Astrocyte (in vitro differentiated cells and primary cell): Measurements from ENCODE around the gene SCRN3. TPM values are rescaled to one million over a fixed set of nuclear protein-coding genes. Genes with fewer than 3 reads are reported as not detected.
"Not testable (repeated sequence)": the region's sequence is repeated elsewhere in the genome, so short reads cannot be mapped to it uniquely, and the experiment has no call there.

ENCODE experiments used
- DNase-seq: peaks from one replicate; pipeline ENCODE4 v3.0.0-alpha.2; 2010; ENCODE audit warnings: low read depth
- FAIRE-seq: peaks from 2 replicates; lab custom pipeline; 2011; peaks lifted over from hg19 to GRCh38; lab: Jason Lieb, UNC
- H2AFZ ChIP-seq: 2 replicates; pipeline ENCODE4 v1.6.0; 2012; ENCODE audit warnings: low read depth, low read length, inconsistent platforms
- H3K27ac ChIP-seq: 2 replicates; pipeline ENCODE4 v1.5.1; 2011; ENCODE audit warnings: low read depth, low read length, inconsistent platforms
- H3K27me3 ChIP-seq: 2 replicates; pipeline ENCODE4 v1.6.0; 2011; ENCODE audit warnings: low read length, inconsistent platforms; ENCODE audit not compliant: insufficient read depth
- H3K36me3 ChIP-seq: 2 replicates; pipeline ENCODE4 v1.5.1; 2011; ENCODE audit warnings: low read length, inconsistent platforms; ENCODE audit not compliant: insufficient read depth
- H3K4me1 ChIP-seq: 2 replicates; pipeline ENCODE4 v1.5.1; 2011; ENCODE audit warnings: low read length, inconsistent platforms; ENCODE audit not compliant: insufficient read depth
- H3K4me2 ChIP-seq: 2 replicates; pipeline ENCODE4 v1.6.0; 2012; ENCODE audit warnings: low read length, inconsistent platforms
- H3K4me3 ChIP-seq: 2 replicates; pipeline ENCODE4 v1.5.1; 2011; ENCODE audit warnings: low read depth, mild to moderate bottlenecking, low read length, inconsistent platforms; ENCODE audit not compliant: insufficient read depth
- H3K79me2 ChIP-seq: 2 replicates; pipeline ENCODE4 v1.6.0; 2012; ENCODE audit warnings: mild to moderate bottlenecking, low read length, inconsistent platforms; ENCODE audit not compliant: insufficient read depth
- H3K9ac ChIP-seq: 2 replicates; pipeline ENCODE4 v1.6.0; 2012; ENCODE audit warnings: mild to moderate bottlenecking, low read length, inconsistent platforms
- H3K9me3 ChIP-seq: 2 replicates; pipeline ENCODE4 v1.5.1; 2012; ENCODE audit warnings: low read depth, mild to moderate bottlenecking, low read length, inconsistent platforms; ENCODE audit not compliant: insufficient read depth
- H4K20me1 ChIP-seq: 2 replicates; pipeline ENCODE4 v1.6.0; 2012; ENCODE audit warnings: low read length, inconsistent platforms; ENCODE audit not compliant: insufficient read depth
- H3K27ac Mint-ChIP-seq: one replicate; pipeline ENCODE4 v1.8.0; 2021; ENCODE audit warnings: mild to moderate bottlenecking, mixed read lengths; ENCODE audit not compliant: unreplicated experiment
- H3K27me3 Mint-ChIP-seq: one replicate; pipeline ENCODE4 v1.8.0; 2021; ENCODE audit warnings: low read depth, mixed read lengths; ENCODE audit not compliant: unreplicated experiment
- H3K36me3 Mint-ChIP-seq: one replicate; pipeline ENCODE4 v1.8.0; 2021; ENCODE audit warnings: low read depth, mixed read lengths; ENCODE audit not compliant: unreplicated experiment
- H3K4me1 Mint-ChIP-seq: one replicate; pipeline ENCODE4 v1.8.0; 2021; ENCODE audit warnings: low read depth, mixed read lengths; ENCODE audit not compliant: unreplicated experiment
- H3K4me3 Mint-ChIP-seq: one replicate; pipeline ENCODE4 v1.8.0; 2021; ENCODE audit warnings: mild to moderate bottlenecking, moderate library complexity, mixed read lengths; ENCODE audit not compliant: unreplicated experiment
- H3K9me3 Mint-ChIP-seq: one replicate; pipeline ENCODE4 v1.8.0; 2021; ENCODE audit warnings: mild to moderate bottlenecking, mixed read lengths; ENCODE audit not compliant: unreplicated experiment
- CTCF ChIP-seq: IDR thresholded peaks from 2 replicates; pipeline ENCODE4 v1.5.1; 2011; ENCODE audit warnings: low read depth, mild to moderate bottlenecking, inconsistent platforms, low read length, moderate library complexity; ENCODE audit not compliant: insufficient read depth
- EZH2 ChIP-seq: IDR thresholded peaks from 2 replicates; pipeline ENCODE4 v1.6.1; 2012; ENCODE audit warnings: mild to moderate bottlenecking, low read length, inconsistent platforms; ENCODE audit not compliant: insufficient read depth
- total RNA-seq: library from RNA; stranded (reverse); gene quantifications from 2 replicates; pipeline ENCODE4 v1.2.1, GENCODE V29; 2021

SCRN3 gene
- total RNA-seq, 1 donor from 2014 or later = 20.1 TPM

GRCh38 chr2:174400853-174401252 is 5.3 kb downstream of the SCRN3 start:
- Histone ChIP-seq H3K4me1 (peaks cover 4% of the 10 kb centered on the region), H3K4me2 (no peak overlapping the region), H3K4me3 (no peak overlapping the region), H3K79me2 (no peaks in the 10 kb centered on the region), H2AFZ (no peak overlapping the region), H3K27me3 (no peaks in the 10 kb centered on the region), H3K27ac (no peak overlapping the region), H3K36me3 (peaks cover 10% of the 10 kb centered on the region), H3K9ac (no peak overlapping the region), H4K20me1 (no peaks in the 10 kb centered on the region), H3K9me3 (no peaks in the 10 kb centered on the region)
- TF ChIP-seq EZH2 (no peak), CTCF (no peak)
- Mint-ChIP-seq H3K4me1 (peaks cover 4% of the 10 kb centered on the region), H3K27me3 (no peaks in the 10 kb centered on the region), H3K36me3 (peaks cover 3% of the 10 kb centered on the region), H3K9me3 (no peaks in the 10 kb centered on the region), H3K4me3 (no peak overlapping the region), H3K27ac (no peak overlapping the region)
- no peak for DNase-seq
- FAIRE-seq = no peak

DNA sequence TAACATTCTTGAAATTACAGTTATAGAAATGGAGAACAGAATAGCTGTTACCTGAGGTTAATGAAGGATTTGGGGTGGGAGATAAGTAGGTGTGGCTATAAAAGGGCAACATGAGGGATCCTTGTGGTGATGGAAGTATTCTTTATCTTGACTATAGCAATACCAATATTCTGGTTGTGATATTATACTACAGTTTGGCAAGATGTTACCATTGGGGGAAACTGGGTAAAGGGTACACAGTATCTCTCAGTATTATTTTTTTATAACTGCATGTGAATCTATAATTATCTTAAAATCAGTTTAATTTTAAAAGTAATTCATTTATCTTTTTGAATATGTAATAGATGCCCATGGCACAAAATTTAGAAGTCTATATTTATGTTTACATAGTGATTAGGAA is 8.1 kb downstream of the SCRN3 start:
- no peaks in the 10 kb centered on the region for H3K27me3 Mint-ChIP-seq
- H3K4me1 Mint-ChIP-seq = peaks cover 4% of the 10 kb centered on the region
- FAIRE-seq = no peak

DNA sequence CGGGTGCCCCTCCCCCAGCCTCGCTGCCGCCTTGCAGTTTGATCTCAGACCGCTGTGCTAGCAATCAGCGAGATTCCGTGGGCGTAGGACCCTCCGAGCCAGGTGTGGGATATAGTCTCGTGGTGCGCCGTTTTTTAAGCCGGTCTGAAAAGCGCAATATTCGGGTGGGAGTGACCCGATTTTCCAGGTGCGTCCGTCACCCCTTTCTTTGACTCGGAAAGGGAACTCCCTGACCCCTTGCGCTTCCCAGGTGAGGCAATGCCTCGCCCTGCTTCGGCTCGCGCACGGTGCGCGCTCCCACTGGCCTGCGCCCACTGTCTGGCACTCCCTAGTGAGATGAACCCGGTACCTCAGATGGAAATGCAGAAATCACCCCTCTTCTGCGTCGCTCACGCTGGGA is 14.5 kb downstream of the SCRN3 start:
- not testable (repeated sequence) for H3K36me3 Mint-ChIP-seq, H4K20me1 ChIP-seq, H3K27ac Mint-ChIP-seq, H3K27ac ChIP-seq, H3K36me3 ChIP-seq, H3K4me1 Mint-ChIP-seq, H3K27me3 Mint-ChIP-seq, H3K9me3 ChIP-seq, H3K9me3 Mint-ChIP-seq, H3K27me3 ChIP-seq, H3K4me2 ChIP-seq, DNase-seq, H3K9ac ChIP-seq, H3K4me1 ChIP-seq, FAIRE-seq, H3K79me2 ChIP-seq, H3K4me3 ChIP-seq, H2AFZ ChIP-seq
- peak overlapping the region; percentile 51 for H3K4me3 Mint-ChIP-seq

More for the DNA sequence above, 8.1 kb downstream of the SCRN3 start:
- no peak overlapping the region for H3K27ac Mint-ChIP-seq
- Histone ChIP-seq H2AFZ (no peak overlapping the region), H3K27me3 (no peaks in the 10 kb centered on the region), H3K9me3 (no peaks in the 10 kb centered on the region), H3K4me1 (no peaks in the 10 kb centered on the region), H3K27ac (no peak overlapping the region), H3K36me3 (peaks cover 10% of the 10 kb centered on the region), H3K9ac (no peak overlapping the region), H3K4me2 (no peak overlapping the region), H3K79me2 (no peaks in the 10 kb centered on the region), H4K20me1 (no peaks in the 10 kb centered on the region), H3K4me3 (no peak overlapping the region)
- no peak for DNase-seq
- peaks cover 3% of the 10 kb centered on the region for H3K36me3 Mint-ChIP-seq
- no peaks in the 10 kb centered on the region for H3K9me3 Mint-ChIP-seq
- no peak overlapping the region for H3K4me3 Mint-ChIP-seq
- TF ChIP-seq EZH2 = no peak
- TF ChIP-seq CTCF = no peak
